Neural progenitor cell (in vitro differentiated cells): ENCODE results near the gene SAP30L.

Experiments
- EZH2 ChIP-seq: fragments of 200-600 bp; sonication (generic); IDR thresholded peaks from 2 replicates; pipeline ENCODE4 v1.6.1; 2017; ENCODE audit warnings: antibody characterized with exemption, mild to moderate bottlenecking, moderate library complexity
- TF ChIP-seq, protein P1 (sequence below): fragments of 200-600 bp; sonication (generic); IDR thresholded peaks from 2 replicates; pipeline ENCODE4 v1.5.1; 2017; ENCODE audit warnings: antibody characterized with exemption, mild to moderate bottlenecking

GRCh38 chr5:154445422-154446194, at the start of gene SAP30L:
- TF ChIP-seq EZH2: peak; percentile 18
- TF ChIP-seq, protein P1, sequence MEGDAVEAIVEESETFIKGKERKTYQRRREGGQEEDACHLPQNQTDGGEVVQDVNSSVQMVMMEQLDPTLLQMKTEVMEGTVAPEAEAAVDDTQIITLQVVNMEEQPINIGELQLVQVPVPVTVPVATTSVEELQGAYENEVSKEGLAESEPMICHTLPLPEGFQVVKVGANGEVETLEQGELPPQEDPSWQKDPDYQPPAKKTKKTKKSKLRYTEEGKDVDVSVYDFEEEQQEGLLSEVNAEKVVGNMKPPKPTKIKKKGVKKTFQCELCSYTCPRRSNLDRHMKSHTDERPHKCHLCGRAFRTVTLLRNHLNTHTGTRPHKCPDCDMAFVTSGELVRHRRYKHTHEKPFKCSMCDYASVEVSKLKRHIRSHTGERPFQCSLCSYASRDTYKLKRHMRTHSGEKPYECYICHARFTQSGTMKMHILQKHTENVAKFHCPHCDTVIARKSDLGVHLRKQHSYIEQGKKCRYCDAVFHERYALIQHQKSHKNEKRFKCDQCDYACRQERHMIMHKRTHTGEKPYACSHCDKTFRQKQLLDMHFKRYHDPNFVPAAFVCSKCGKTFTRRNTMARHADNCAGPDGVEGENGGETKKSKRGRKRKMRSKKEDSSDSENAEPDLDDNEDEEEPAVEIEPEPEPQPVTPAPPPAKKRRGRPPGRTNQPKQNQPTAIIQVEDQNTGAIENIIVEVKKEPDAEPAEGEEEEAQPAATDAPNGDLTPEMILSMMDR: no peak
